Hepatocyte (in vitro differentiated cells): Measurements from ENCODE around the gene CPEB3.

ENCODE experiments used
- EZH2 ChIP-seq: fragments of 200-600 bp; sonication (generic); IDR thresholded peaks from 2 replicates; pipeline ENCODE4 v1.6.1; 2016; ENCODE audit warnings: antibody characterized with exemption, mild to moderate bottlenecking, borderline replicate concordance
- EZH2phosphoT487 ChIP-seq: fragments of 200-600 bp; sonication (generic); IDR thresholded peaks from one replicate; pipeline ENCODE4 v1.6.1; 2018; ENCODE audit warnings: antibody characterized with exemption, mild to moderate bottlenecking, low read depth, moderate library complexity; ENCODE audit not compliant: unreplicated experiment, severe bottlenecking
- TF ChIP-seq, protein P1 (sequence below): fragments of 200-600 bp; sonication (generic); IDR thresholded peaks from 2 replicates; pipeline ENCODE4 v1.5.1; 2016; ENCODE audit warnings: antibody characterized with exemption, mild to moderate bottlenecking; ENCODE audit not compliant: poor library complexity

DNA sequence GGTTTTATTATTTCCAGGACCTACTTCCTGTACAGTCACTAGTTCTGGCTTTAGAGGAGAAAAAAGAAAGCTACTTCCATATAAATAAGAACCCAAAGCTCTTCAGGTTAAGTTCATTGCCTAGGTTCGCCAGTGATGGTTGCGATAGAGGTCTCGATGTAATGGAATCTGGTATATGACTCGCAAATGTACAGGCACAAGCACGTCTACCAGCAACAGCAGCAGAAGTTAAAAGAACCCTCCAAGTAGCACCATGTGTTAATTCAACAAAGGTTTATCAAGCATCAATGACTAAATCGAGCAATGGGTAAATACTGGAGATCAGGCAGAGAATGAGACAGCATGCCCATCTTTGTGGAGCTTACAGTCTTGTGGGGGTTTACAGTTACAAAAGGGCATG is 211.9 kb downstream of the CPEB3 start:
- TF ChIP-seq, protein P1, sequence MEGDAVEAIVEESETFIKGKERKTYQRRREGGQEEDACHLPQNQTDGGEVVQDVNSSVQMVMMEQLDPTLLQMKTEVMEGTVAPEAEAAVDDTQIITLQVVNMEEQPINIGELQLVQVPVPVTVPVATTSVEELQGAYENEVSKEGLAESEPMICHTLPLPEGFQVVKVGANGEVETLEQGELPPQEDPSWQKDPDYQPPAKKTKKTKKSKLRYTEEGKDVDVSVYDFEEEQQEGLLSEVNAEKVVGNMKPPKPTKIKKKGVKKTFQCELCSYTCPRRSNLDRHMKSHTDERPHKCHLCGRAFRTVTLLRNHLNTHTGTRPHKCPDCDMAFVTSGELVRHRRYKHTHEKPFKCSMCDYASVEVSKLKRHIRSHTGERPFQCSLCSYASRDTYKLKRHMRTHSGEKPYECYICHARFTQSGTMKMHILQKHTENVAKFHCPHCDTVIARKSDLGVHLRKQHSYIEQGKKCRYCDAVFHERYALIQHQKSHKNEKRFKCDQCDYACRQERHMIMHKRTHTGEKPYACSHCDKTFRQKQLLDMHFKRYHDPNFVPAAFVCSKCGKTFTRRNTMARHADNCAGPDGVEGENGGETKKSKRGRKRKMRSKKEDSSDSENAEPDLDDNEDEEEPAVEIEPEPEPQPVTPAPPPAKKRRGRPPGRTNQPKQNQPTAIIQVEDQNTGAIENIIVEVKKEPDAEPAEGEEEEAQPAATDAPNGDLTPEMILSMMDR: no peak
- no peak for TF ChIP-seq EZH2
- no peak for TF ChIP-seq EZH2phosphoT487
